HEK293 (cell line): ENCODE measurements around the gene PRR35.

Experiments
- CTCF ChIA-PET: fragments of 350-600 bp; formaldehyde crosslinking; extraction: SDS; loops from one replicate; lab custom pipeline; 2021; ENCODE audit warnings: antibody characterized with exemption; lab: Yijun Ruan, JAX
- POLR2A ChIA-PET: fragments of 300-600 bp; formaldehyde crosslinking; extraction: SDS; loops from one replicate; lab custom pipeline; 2020; ENCODE audit warnings: antibody characterized with exemption, inconsistent platforms; lab: Yijun Ruan, JAX
- H3K27ac ChIP-seq: fragments of 200-500 bp; sonication (Bioruptor generic); 2 replicates; pipeline ENCODE4 v1.5.1; 2014; ENCODE audit warnings: low read depth, low read length, control low read depth, inconsistent platforms; ENCODE audit errors: extremely low read depth
- H3K36me3 ChIP-seq, 2 experiments: fragments of 200-500 bp in 1 of 2; sonication (Bioruptor generic) in 1 of 2; 1 replicate in 1 of 2; 2 replicates in 1 of 2; pipeline ENCODE4 v1.5.1; 2014 to 2017; ENCODE audit warnings: inconsistent platforms in 2 of 2, low read length in 2 of 2; ENCODE audit not compliant: control insufficient read depth in 2 of 2, insufficient read depth in 1 of 2
- H3K4me1 ChIP-seq: fragments of 200-500 bp; sonication (Bioruptor generic); 2 replicates; pipeline ENCODE4 v1.5.1; 2014; ENCODE audit warnings: mild to moderate bottlenecking, low read length, inconsistent platforms; ENCODE audit not compliant: control insufficient read depth, insufficient read depth
- H3K4me3 ChIP-seq: 2 replicates; pipeline ENCODE4 v1.5.1; 2011; ENCODE audit warnings: low read depth, mild to moderate bottlenecking, control low read depth, low read length, moderate library complexity
- H3K9me3 ChIP-seq: fragments of 200-500 bp; sonication (Bioruptor generic); 2 replicates; pipeline ENCODE4 v1.5.1; 2014; ENCODE audit warnings: low read depth, low read length, inconsistent platforms; ENCODE audit not compliant: control insufficient read depth, insufficient read depth
- ZBTB8A ChIP-seq: fragments of 450-650 bp; formaldehyde crosslinking; IDR thresholded peaks from 2 replicates; pipeline ENCODE4 v1.5.1; 2016; ENCODE audit warnings: missing biosample characterization, missing genetic modification characterization
- ZEB2 ChIP-seq: fragments of 450-650 bp; formaldehyde crosslinking; IDR thresholded peaks from 2 replicates; pipeline ENCODE4 v1.5.1; 2016; ENCODE audit warnings: missing biosample characterization, missing genetic modification characterization
- ZNF138 ChIP-seq: fragments of 450-650 bp; formaldehyde crosslinking; IDR thresholded peaks from 2 replicates; pipeline ENCODE4 v1.5.1; 2016; ENCODE audit warnings: missing biosample characterization, missing genetic modification characterization, borderline replicate concordance
- ZNF174 ChIP-seq: fragments of 450-650 bp; formaldehyde crosslinking; IDR thresholded peaks from 2 replicates; pipeline ENCODE4 v1.5.0; 2017; ENCODE audit warnings: missing biosample characterization, mild to moderate bottlenecking, missing genetic modification characterization
- ZNF214 ChIP-seq: fragments of 450-650 bp; formaldehyde crosslinking; IDR thresholded peaks from 2 replicates; pipeline ENCODE4 v1.5.1; 2017; ENCODE audit warnings: missing biosample characterization, mild to moderate bottlenecking, missing genetic modification characterization, borderline replicate concordance
- ZNF600 ChIP-seq: fragments of 450-650 bp; formaldehyde crosslinking; IDR thresholded peaks from 2 replicates; pipeline ENCODE4 v1.5.1; 2016; ENCODE audit warnings: missing biosample characterization, missing genetic modification characterization
- ZNF658 ChIP-seq: fragments of 450-650 bp; formaldehyde crosslinking; IDR thresholded peaks from 2 replicates; pipeline ENCODE4; 2016; ENCODE audit warnings: missing biosample characterization, missing genetic modification characterization
- ZNF76 ChIP-seq: fragments of 450-650 bp; formaldehyde crosslinking; IDR thresholded peaks from 2 replicates; pipeline ENCODE4; 2016; ENCODE audit warnings: low read depth, missing biosample characterization, missing genetic modification characterization, borderline replicate concordance
- ZSCAN23 ChIP-seq: fragments of 450-650 bp; formaldehyde crosslinking; IDR thresholded peaks from 2 replicates; pipeline ENCODE4 v1.5.1; 2016; ENCODE audit warnings: missing biosample characterization, missing genetic modification characterization
- TF ChIP-seq, protein P1 (sequence below): fragments of 450-650 bp; formaldehyde crosslinking; IDR thresholded peaks from 2 replicates; pipeline ENCODE4 v1.5.1; 2016; ENCODE audit warnings: missing biosample characterization, missing genetic modification characterization
- TF ChIP-seq, protein P2 (sequence below): fragments of 450-650 bp; formaldehyde crosslinking; IDR thresholded peaks from 2 replicates; pipeline ENCODE4 v1.5.1; 2017; ENCODE audit warnings: missing biosample characterization, missing genetic modification characterization
- TF ChIP-seq, protein P3 (sequence below): fragments of 450-650 bp; formaldehyde crosslinking; IDR thresholded peaks from 2 replicates; pipeline ENCODE4; 2016; ENCODE audit warnings: missing biosample characterization, missing genetic modification characterization
- TF ChIP-seq, protein P4 (sequence below): fragments of 450-650 bp; formaldehyde crosslinking; IDR thresholded peaks from 2 replicates; pipeline ENCODE4 v1.5.1; 2017; ENCODE audit warnings: missing biosample characterization, mild to moderate bottlenecking, missing genetic modification characterization, moderate library complexity
- TF ChIP-seq, protein P5 (sequence below): fragments of 450-650 bp; formaldehyde crosslinking; IDR thresholded peaks from 2 replicates; pipeline ENCODE4 v1.5.1; 2016; ENCODE audit warnings: missing biosample characterization, missing genetic modification characterization
- TF ChIP-seq, protein P6 (sequence below): fragments of 450-650 bp; formaldehyde crosslinking; IDR thresholded peaks from 2 replicates; pipeline ENCODE4 v1.5.1; 2016; ENCODE audit warnings: missing biosample characterization, missing genetic modification characterization
- TF ChIP-seq, protein P7 (sequence below): fragments of 450-650 bp; formaldehyde crosslinking; IDR thresholded peaks from 2 replicates; pipeline ENCODE4 v1.5.1; 2016; ENCODE audit warnings: missing biosample characterization, missing genetic modification characterization
- TF ChIP-seq, protein P8 (sequence below): fragments of 450-650 bp; formaldehyde crosslinking; IDR thresholded peaks from 2 replicates; pipeline ENCODE4 v1.5.1; 2016; ENCODE audit warnings: missing biosample characterization, missing genetic modification characterization

Gene PRR35

DNA sequence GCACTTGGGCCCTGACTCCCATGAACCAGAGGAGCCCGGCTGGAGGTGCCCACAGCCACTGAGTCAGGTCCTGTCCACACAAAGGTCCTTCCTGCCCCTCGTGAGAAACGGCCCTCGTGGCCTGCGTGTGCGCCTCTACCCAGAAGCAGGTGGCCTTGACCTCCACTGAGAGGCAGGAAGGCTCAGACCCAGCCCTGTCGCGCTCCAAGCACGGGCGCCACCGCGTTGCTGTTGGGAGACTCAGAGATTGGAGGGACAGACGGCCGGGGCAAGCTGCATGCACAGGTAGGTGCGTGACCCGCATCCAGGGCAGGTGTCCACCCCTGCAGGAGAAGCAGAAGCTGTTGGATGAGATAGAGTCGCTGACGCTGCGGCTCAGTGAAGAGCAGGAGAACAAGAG, 40.8 kb upstream of the PRR35 start (continued):
- TF ChIP-seq, protein P1, sequence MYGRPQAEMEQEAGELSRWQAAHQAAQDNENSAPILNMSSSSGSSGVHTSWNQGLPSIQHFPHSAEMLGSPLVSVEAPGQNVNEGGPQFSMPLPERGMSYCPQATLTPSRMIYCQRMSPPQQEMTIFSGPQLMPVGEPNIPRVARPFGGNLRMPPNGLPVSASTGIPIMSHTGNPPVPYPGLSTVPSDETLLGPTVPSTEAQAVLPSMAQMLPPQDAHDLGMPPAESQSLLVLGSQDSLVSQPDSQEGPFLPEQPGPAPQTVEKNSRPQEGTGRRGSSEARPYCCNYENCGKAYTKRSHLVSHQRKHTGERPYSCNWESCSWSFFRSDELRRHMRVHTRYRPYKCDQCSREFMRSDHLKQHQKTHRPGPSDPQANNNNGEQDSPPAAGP (tag by site-specific recombination): no peak

DNA sequence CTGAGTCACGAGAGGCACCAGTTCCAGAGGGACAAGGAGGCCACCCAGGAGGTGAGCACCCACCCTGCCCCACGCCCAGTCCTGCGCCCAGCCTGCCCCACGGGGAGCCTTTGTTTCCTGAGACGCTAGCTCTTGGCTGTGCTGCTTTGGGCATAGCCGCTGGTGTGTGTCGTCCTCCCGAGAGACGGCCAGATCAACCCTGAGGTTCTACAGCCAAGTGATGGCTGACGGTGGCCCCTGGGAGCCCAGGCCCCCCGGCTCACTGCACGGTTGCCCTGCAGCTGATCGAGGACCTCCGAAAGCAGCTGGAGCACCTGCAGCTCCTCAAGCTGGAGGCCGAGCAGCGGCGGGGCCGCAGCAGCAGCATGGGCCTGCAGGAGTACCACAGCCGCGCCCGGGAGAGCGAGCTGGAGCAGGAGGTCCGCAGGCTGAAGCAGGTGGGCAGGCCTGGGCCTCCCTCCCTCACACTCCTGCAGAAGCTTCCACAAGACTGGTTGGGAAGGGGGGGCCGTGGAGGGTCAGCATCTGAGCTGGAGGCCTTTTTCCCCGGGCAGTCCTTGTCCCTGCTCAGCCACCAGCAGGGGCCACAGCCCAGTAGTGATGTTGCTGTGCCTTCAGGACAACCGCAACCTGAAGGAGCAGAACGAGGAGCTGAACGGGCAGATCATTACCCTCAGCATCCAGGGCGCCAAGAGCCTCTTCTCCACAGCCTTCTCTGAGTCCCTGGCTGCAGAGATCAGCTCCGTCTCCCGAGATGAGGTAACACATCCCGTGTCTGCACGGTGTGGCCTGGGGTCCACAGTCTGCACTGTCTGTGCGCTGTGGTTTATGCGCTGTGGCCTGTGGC, 40.1 kb upstream of the PRR35 start:
- CTCF ChIA-PET: interaction anchor here (0.8 to 1.3 kb wide), 2 partner anchors 29 to 57 kb away, joined by 3 read pairs; no protein-coding TSS in a partner anchor
- Histone ChIP-seq H3K4me1 (no peaks in the 10 kb centered on the region), H3K27ac (no peak overlapping the region), H3K36me3 (peaks cover 0 to 50% of the 10 kb centered on the region in 2 experiments; a peak in 2 of 3 replicates), H3K4me3 (no peak overlapping the region), H3K9me3 (no peaks in the 10 kb centered on the region)
- TF ChIP-seq, protein P2, sequence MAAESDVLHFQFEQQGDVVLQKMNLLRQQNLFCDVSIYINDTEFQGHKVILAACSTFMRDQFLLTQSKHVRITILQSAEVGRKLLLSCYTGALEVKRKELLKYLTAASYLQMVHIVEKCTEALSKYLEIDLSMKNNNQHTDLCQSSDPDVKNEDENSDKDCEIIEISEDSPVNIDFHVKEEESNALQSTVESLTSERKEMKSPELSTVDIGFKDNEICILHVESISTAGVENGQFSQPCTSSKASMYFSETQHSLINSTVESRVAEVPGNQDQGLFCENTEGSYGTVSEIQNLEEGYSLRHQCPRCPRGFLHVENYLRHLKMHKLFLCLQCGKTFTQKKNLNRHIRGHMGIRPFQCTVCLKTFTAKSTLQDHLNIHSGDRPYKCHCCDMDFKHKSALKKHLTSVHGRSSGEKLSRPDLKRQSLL (tag by site-specific recombination): peak; percentile 38; the same call in 1 of the 2 replicates
- TF ChIP-seq ZNF658 (tag by site-specific recombination) (no peak), ZNF600 (tag by site-specific recombination) (peak; percentile 72)
- POLR2A ChIA-PET: interaction anchor here (0.6 to 1.1 kb wide), 2 partner anchors 34 to 128 kb away, joined by 3 to 4 read pairs; no protein-coding TSS in a partner anchor

DNA sequence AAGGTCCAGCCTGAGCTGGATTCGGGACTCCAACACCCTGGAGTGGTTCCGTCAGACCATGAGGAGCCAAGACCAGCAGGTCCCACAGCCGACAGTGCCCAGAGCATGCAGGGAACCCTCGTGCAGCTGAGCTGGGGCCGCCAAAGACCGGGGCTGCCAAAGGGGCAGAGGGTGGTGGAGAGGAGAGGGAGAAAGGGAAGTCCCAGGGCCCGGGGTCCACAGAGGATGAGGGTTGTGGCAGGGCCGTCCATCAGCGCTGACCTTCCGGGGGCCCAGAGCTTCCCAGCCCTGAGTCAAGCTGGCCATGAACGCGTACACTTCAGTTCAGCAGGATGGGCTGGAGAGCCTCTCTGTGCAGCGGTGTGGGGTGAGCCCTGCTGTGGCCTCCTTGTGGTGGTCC, 39.3 kb upstream of the PRR35 start:
- Histone ChIP-seq H3K9me3 (no peaks in the 10 kb centered on the region), H3K4me3 (no peak overlapping the region), H3K27ac (no peak overlapping the region), H3K36me3 (peaks cover 0 to 47% of the 10 kb centered on the region in 2 experiments; a peak in 2 of 3 replicates), H3K4me1 (no peaks in the 10 kb centered on the region)
- ChIA-PET CTCF (interaction anchor here (0.6 to 0.8 kb wide), 2 partner anchors 33 to 56 kb away, joined by 3 read pairs; no protein-coding TSS in a partner anchor), POLR2A (interaction anchor here (1.1 kb wide), 1 partner anchor 129 kb away, joined by 4 read pairs; no protein-coding TSS in a partner anchor)
- TF ChIP-seq, protein P3, sequence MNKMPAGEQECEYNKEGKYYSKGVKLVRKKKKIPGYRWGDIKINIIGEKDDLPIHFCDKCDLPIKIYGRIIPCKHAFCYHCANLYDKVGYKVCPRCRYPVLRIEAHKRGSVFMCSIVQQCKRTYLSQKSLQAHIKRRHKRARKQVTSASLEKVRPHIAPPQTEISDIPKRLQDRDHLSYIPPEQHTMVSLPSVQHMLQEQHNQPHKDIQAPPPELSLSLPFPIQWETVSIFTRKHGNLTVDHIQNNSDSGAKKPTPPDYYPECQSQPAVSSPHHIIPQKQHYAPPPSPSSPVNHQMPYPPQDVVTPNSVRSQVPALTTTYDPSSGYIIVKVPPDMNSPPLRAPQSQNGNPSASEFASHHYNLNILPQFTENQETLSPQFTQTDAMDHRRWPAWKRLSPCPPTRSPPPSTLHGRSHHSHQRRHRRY (tag by site-specific recombination): no peak
- TF ChIP-seq, protein P4, sequence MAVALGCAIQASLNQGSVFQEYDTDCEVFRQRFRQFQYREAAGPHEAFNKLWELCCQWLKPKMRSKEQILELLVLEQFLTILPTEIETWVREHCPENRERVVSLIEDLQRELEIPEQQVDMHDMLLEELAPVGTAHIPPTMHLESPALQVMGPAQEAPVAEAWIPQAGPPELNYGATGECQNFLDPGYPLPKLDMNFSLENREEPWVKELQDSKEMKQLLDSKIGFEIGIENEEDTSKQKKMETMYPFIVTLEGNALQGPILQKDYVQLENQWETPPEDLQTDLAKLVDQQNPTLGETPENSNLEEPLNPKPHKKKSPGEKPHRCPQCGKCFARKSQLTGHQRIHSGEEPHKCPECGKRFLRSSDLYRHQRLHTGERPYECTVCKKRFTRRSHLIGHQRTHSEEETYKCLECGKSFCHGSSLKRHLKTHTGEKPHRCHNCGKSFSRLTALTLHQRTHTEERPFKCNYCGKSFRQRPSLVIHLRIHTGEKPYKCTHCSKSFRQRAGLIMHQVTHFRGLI (tag by site-specific recombination): no peak
- TF ChIP-seq ZNF174 (no peak), ZBTB8A (tag by site-specific recombination) (no peak), ZNF214 (tag by site-specific recombination) (no peak), ZNF658 (tag by site-specific recombination) (no peak), ZSCAN23 (tag by site-specific recombination) (no peak), ZNF76 (tag by site-specific recombination) (no peak), ZEB2 (no peak), ZNF138 (tag by site-specific recombination) (no peak)
- TF ChIP-seq, protein P5, sequence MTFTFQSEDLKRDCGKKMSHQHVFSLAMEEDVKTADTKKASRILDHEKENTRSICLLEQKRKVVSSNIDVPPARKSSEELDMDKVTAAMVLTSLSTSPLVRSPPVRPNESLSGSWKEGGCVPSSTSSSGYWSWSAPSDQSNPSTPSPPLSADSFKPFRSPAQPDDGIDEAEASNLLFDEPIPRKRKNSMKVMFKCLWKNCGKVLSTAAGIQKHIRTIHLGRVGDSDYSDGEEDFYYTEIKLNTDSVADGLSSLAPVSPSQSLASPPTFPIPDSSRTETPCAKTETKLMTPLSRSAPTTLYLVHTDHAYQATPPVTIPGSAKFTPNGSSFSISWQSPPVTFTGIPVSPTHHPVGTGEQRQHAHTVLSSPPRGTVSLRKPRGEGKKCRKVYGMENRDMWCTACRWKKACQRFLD (tag by site-specific recombination): no peak
- TF ChIP-seq, protein P6, sequence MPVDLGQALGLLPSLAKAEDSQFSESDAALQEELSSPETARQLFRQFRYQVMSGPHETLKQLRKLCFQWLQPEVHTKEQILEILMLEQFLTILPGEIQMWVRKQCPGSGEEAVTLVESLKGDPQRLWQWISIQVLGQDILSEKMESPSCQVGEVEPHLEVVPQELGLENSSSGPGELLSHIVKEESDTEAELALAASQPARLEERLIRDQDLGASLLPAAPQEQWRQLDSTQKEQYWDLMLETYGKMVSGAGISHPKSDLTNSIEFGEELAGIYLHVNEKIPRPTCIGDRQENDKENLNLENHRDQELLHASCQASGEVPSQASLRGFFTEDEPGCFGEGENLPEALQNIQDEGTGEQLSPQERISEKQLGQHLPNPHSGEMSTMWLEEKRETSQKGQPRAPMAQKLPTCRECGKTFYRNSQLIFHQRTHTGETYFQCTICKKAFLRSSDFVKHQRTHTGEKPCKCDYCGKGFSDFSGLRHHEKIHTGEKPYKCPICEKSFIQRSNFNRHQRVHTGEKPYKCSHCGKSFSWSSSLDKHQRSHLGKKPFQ (tag by site-specific recombination): no peak
- TF ChIP-seq, protein P7, sequence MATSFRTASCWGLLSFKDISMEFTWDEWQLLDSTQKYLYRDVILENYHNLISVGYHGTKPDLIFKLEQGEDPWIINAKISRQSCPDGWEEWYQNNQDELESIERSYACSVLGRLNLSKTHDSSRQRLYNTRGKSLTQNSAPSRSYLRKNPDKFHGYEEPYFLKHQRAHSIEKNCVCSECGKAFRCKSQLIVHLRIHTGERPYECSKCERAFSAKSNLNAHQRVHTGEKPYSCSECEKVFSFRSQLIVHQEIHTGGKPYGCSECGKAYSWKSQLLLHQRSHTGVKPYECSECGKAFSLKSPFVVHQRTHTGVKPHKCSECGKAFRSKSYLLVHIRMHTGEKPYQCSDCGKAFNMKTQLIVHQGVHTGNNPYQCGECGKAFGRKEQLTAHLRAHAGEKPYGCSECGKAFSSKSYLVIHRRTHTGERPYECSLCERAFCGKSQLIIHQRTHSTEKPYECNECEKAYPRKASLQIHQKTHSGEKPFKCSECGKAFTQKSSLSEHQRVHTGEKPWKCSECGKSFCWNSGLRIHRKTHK (tag by site-specific recombination): no peak
- TF ChIP-seq, protein P8, sequence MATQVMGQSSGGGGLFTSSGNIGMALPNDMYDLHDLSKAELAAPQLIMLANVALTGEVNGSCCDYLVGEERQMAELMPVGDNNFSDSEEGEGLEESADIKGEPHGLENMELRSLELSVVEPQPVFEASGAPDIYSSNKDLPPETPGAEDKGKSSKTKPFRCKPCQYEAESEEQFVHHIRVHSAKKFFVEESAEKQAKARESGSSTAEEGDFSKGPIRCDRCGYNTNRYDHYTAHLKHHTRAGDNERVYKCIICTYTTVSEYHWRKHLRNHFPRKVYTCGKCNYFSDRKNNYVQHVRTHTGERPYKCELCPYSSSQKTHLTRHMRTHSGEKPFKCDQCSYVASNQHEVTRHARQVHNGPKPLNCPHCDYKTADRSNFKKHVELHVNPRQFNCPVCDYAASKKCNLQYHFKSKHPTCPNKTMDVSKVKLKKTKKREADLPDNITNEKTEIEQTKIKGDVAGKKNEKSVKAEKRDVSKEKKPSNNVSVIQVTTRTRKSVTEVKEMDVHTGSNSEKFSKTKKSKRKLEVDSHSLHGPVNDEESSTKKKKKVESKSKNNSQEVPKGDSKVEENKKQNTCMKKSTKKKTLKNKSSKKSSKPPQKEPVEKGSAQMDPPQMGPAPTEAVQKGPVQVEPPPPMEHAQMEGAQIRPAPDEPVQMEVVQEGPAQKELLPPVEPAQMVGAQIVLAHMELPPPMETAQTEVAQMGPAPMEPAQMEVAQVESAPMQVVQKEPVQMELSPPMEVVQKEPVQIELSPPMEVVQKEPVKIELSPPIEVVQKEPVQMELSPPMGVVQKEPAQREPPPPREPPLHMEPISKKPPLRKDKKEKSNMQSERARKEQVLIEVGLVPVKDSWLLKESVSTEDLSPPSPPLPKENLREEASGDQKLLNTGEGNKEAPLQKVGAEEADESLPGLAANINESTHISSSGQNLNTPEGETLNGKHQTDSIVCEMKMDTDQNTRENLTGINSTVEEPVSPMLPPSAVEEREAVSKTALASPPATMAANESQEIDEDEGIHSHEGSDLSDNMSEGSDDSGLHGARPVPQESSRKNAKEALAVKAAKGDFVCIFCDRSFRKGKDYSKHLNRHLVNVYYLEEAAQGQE (tag by site-specific recombination): no peak
